GM18867 (cell line): Measurements from ENCODE around the gene PCK2.
A peak's percentile ranks its signal among the peaks of the same experiment; 100 is the strongest.
"Not testable (repeated sequence)": the region's sequence is repeated elsewhere in the genome, so short reads cannot be mapped to it uniquely, and the experiment has no call there.

Source experiments
- ATAC-seq: cut with Tn5 transposase; IDR thresholded peaks from one replicate; pipeline ENCODE4 v1.9.1; 2021; ENCODE audit warnings: mild to moderate bottlenecking, moderate library complexity; ENCODE audit not compliant: unreplicated experiment

PCK2 gene

DNA sequence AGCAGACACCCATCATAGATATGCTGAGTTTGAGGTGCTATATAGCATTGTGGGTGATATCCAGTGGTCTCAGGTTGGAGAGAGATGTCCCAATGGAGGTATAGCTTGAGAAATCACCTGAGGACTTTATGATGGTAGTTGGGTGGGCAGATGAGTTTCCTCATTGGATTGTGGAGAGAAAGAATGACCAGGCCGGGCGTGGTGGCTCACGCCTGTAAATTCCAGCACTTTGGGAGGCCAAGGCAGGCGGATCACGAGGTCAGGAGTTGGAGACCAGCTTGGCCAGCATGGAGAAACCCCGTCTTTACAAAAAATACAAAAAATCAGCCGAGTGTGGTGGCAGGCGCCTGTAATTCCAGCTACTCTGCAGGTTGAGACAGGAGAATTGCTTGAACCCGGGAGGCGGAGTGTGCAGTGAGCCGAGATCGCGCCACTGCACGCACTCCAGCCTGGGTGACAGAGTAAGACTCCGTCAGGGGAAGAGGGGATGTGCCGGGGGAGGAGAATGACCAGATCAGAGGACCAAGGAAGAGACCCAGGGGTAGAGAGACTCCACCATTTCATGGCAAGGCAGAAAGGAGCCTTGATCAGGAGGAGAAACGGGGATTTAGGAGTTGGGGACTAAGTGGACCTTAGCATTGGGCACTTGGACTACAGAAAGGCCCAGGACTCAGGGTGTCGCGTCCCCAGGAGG, 757 bp upstream of the PCK2 start:
- ATAC-seq = no peak

DNA sequence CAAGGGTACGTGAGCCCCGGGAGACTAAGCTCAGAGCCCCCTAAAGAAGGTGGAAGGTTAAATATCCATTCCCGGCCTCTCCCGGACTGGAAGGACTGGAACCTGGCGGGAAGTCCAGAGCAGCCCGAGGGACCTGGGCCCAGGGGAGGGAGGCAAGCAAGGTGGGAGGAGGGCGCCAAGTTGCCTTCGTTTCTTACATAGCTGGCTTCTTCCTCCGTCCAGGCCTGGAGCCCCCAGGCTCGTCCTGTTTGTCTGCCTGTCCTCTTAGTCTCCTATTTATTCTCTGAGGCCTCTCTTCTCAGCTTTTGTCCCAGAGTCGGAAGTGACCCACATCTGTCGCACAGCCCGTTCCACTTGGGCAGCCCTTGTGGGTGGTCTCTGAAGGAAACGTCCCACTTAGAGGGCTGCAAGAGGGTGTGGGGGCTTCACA, 745 bp downstream of the PCK2 start:
- ATAC-seq = no peak

DNA sequence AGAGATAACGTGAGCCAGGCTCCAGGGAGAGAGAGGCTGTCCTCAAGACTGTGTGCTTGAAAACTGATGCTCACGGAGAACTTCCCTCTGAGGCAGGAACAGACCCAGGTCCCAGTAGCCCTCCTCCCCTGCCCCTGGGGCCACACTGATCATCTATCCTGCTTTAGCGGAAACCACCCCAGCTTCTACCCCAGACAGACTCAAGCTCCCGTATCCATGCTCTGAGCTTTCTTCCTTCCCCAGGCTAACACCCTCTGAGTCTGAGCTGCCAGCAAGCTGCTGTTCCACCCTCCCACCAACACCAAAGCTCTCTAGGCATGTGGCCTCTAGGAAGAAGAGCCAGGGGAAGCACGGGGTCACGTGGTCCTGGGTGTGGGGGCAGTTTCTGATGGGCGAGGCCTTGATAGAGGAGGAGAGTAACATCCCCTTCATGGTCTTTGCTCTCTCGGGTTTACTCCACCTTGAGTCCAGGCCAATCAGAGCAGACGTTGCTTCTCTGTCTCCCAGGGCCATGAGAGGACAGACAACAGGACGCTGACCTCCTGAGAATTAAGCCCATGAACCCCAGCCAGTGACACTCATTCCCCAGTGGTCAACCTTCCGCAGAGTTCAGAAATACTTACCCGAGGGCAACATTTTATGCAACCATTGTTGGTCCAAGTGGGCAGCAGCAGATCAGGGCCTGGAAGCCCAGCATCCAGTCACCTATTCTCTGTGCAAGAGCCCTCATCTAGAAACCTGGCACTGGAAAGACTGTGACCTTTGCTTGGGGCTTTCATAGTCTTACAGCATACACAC, 1.4 kb downstream of the PCK2 start:
- ATAC-seq = peak; percentile 63

DNA sequence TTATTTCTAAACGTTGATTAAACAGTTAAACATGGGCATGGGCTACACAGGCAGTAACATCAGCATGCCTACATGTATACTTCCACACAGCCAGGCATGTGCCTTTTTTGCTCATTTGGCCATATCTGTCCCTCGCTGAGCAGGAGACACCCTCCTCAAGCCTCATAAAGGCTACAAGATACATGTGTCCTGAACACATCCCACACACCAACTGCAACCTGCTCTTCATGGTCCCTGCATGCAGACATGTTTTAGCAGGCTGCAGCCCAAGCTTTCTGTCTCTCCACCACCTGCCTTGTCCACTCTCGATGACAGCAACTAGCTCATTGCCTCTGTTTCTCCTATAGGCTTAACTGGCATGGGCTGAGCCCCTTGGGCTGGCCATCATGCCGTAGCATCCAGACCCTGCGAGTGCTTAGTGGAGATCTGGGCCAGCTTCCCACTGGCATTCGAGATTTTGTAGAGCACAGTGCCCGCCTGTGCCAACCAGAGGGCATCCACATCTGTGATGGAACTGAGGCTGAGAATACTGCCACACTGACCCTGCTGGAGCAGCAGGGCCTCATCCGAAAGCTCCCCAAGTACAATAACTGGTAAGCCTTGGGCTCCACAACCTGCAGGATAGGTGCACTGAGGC, 2.6 kb downstream of the PCK2 start:
- ATAC-seq = no peak

DNA sequence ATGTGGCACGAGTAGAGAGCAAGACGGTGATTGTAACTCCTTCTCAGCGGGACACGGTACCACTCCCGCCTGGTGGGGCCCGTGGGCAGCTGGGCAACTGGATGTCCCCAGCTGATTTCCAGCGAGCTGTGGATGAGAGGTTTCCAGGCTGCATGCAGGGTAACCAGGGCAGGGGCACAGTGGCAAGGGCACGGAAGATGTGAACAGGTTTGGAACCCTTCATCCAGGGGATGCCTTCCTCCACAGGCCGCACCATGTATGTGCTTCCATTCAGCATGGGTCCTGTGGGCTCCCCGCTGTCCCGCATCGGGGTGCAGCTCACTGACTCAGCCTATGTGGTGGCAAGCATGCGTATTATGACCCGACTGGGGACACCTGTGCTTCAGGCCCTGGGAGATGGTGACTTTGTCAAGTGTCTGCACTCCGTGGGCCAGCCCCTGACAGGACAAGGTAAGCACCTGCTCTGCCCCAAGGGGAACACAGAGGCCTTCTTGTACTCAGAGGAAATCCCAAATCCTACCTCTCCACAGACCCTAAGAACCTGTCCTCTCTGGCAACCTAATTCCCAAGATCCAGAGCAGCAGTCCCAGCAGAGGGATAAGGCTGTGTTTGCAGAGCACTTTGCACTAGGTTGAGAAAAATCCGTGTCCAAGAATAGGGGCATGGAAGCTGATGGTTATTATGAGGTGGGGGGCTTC, 4.3 kb downstream of the PCK2 start:
- ATAC-seq = no peak

DNA sequence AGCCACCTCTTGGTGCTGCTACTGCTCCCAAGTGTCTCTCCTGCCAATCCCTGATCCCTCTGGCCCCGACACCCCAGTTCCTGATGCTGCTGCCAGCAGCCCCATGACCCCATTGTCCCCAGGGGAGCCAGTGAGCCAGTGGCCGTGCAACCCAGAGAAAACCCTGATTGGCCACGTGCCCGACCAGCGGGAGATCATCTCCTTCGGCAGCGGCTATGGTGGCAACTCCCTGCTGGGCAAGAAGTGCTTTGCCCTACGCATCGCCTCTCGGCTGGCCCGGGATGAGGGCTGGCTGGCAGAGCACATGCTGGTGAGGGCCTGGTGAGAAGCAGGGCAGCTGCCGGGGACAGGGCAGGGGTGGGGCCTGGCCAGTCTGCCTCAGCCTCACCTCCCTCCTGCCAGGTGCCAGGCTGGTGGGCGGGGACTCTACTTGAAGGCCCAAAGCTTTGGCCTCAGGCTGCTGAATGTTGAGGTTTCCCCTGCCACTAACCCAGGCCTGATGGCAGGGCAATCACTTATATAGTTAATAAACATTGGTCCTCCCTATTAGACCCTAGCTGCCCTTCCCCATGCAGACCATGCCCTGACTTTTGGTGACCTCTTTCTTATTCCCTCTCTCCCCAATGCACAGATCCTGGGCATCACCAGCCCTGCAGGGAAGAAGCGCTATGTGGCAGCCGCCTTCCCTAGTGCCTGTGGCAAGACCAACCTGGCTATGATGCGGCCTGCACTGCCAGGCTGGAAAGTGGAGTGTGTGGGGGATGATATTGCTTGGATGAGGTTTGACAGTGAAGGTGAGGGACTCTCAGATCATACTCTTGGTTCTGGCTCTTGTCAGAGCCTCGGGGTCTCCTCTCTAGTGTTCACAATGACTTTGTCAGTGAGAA, 5.1 kb downstream of the PCK2 start:
- no peak for ATAC-seq

DNA sequence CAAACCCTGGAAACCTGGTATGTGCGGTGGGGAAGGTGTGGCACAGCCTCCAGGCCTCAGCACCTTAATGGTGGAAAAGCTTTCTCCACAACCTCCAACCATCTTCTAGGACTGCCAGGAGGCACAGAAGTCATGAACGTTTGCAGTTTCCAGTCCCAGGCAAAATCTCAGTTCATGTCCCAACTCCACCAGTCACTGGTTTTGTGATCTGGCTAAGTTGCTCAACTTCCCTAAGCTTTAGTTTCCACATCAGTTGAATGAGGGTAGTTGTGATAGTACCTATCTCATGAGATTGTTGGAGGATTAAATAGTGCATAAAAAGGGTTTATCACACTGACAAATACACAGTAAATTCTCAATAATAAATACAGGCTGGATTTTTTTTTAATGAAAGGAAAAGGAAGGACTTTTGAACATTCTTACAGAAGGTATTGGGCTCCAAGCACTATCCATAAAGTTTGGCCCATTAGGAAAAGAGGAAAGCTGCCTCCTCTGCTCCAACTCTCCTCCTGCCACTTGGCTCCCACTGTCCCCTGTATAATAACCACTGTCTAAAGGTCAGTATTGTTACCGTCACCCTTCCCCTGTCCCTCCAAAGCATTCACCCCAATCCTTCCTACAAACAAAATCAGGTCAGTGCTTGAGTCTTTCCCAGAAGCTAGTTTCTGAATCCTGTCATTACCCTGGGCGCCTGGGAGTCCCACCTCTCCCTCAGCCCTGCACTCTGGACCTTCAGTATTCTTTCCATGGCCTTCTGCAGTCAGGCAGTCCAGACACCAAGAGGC, 6.3 kb downstream of the PCK2 start:
- no peak for ATAC-seq

DNA sequence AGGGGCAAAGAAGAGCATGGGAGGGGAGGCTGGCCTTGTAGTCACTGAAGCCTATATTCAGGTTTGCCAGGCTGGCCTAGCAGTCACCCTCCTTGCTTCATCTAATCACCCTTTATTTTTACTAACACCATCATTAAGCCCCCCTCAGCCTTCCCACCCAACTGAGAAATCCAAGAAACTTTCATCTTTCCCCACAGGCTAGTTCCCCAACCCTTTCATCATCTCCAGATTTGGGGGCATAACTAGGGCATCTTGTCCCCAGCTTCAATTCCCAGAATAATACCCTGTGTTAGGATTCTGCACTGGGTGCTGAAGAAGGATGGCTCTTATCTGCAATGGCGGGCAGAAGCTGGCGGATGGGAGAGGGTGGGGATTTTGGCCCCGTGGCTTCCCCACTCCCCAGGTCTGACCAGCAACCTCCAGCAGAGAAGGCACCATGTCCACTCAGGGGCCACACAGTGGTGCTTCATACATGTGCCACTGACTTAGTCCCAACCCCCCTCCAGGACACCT, 6.9 kb downstream of the PCK2 start:
- ATAC-seq = no peak

DNA sequence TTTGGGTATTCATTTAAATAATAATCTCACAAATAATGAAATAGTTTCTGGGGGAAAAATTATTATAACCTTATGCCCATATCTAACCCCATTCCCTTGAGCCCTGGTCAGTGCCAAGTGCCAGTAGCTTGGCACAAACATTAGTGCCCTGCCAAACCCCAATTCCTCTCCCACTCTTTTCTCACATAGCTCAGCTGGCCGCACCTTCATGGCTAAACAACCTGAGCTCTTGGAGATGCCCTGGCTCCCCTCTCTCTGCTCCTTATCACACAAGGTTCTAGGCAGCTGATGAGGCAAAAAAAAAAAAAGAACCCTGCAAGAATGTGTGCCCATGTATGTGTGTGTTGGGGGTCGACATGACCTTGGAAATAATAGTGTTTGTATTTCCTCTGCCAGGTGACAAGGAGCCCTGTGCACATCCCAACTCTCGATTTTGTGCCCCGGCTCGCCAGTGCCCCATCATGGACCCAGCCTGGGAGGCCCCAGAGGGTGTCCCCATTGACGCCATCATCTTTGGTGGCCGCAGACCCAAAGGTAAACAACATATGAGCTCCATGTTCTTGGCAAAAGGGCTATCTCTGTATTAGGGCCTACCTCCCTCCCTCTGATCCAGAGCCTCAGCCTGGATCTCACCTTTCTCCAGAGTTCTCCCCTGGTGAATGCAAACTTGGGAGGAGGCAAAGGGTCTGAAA, 8.4 kb downstream of the PCK2 start:
- ATAC-seq = no peak

DNA sequence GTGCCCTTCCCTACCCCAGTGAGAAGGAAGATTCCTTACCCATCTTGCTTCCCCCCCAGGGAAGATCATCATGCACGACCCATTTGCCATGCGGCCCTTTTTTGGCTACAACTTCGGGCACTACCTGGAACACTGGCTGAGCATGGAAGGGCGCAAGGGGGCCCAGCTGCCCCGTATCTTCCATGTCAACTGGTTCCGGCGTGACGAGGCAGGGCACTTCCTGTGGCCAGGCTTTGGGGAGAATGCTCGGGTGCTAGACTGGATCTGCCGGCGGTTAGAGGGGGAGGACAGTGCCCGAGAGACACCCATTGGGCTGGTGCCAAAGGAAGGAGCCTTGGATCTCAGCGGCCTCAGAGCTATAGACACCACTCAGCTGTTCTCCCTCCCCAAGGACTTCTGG, 9.3 kb downstream of the PCK2 start:
- no peak for ATAC-seq

DNA sequence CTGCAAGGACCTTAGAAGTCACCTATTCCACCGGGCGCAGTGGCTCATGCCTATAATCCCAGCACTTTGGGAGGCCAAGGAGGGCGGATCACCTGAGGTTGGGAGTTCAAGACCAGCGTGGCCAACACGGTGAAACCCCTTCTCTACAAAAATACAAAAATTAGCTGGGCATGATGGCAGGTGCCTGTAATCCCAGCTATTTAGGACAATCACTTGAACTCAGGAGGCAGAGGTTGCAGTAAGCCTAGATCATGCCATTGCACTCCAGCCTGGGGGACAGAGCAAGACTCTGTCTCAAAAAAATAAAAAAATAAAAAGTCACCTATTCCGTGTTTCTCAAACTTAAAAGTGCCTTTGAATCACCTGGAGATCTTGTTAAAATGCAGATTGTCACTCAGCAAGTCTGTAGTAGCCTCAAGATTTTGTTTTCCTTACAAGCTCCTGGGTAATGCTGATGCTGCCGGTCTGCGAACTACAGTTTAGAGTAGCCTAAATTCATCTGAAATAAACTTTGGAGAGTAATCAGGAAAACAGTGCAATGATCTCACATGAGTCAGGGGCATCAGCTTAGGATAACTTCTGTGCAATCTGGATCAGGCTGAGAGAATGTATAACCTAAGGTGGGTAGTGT, 11.6 kb downstream of the PCK2 start:
- not testable (repeated sequence) for ATAC-seq

DNA sequence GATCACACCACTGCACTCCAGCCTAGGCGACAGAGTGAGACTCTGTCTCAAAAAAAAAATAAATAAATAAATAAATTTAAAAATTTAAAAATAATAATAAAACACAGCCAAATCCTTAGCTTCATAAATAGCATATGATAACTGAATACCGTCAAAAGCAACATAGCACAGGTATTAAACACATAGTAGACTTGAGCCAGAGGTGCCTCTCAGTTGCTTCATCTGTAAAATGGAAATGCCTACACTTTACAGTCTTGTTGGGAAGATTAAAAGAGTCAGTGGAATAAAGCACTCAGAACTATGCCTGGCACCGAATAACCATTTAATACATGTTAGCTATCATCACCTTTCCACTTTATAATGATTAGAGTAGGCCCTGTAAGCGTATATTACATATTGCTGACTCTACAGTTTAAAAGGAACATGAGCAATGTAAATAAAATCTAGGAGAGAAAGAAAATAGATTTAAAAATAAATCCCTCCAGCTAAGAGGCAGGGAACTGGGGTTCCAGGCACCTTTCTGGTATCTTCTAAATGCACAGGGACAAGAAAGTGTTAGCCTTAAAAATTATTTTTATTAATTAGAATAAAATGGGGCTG, 12.7 kb downstream of the PCK2 start:
- ATAC-seq = no peak

DNA sequence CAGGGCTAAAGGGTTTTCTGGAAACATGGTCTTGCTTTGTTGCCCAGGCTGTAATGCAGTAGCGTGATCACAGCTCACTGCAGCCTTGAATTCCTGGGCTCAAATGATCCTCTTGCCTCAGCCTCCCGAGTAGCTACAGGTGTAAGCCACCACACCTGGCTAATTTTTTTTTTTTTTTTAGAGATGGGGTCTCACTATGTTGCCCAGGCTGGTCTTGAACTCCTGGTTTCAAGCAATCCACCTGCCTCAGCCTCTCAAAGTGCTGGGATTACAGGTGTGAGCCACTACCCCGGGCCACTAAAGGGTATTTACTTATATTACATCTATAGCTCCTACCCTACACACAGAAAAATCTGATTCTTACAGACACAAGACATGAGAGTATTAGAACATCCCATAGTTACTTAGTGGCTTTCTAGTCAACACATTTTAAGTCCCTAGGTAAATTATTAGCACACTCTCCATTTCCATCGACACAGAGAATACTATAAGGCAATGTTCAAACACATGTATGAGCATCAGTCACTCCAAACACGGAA, 14.3 kb downstream of the PCK2 start:
- peak; percentile 35 for ATAC-seq

DNA sequence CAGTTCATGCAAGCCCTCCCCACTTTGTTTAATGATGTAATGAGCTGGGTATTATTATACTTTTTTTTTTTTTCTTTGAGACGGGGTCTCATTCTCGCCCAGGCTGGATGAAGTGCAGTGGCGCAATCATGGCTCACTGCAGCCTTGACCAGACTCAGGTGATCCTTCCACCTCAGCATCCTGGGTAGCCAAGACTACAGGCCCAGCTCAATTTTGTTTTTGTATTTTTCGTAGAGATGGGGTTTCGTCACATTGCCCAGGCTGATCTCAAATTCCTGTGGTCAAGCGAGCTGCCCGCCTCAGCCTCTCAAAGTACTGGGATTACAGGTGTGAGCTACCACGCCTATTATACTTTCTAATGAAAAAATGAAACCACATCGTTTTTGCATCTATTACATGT, 15.9 kb downstream of the PCK2 start:
- no peak for ATAC-seq

DNA sequence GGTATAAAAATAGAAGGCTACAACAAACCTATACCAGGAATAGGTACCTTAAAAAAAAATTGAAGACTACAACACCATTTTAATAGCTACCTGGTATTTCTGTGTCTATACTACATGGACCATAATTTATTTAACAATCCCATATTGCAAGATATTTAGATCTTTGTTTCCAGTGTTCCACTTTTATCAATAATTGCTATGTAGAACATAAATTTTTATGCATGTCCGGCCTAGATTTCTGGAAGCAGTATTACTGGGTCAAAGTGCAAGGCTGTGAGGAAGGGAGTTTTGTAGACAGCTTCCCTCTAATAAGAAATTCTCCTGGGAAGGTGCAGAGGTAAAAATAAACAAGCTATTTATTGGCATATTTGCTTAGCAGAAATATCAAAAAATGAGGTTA, 16.4 kb downstream of the PCK2 start:
- no peak for ATAC-seq

DNA sequence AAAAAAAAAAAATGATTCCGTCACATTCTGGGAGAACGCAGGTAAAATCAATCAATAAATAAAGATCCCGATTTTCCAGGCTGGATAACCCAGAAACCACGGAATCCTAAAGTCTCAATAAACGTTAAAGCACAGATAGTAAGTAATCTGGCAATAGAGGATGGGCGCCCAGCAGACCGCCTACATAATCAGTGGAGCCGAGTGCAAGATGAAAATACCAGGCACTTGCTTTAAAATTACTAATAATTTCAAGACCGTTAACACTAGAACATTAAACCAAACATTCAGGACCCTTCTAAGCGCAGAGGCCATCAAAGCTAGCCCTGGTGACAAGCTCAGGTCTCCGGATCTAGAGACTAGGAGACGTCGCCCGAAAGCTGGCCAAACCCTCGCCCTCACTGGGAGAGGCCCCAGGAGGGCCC, 19.3 kb downstream of the PCK2 start:
- no peak for ATAC-seq

DNA sequence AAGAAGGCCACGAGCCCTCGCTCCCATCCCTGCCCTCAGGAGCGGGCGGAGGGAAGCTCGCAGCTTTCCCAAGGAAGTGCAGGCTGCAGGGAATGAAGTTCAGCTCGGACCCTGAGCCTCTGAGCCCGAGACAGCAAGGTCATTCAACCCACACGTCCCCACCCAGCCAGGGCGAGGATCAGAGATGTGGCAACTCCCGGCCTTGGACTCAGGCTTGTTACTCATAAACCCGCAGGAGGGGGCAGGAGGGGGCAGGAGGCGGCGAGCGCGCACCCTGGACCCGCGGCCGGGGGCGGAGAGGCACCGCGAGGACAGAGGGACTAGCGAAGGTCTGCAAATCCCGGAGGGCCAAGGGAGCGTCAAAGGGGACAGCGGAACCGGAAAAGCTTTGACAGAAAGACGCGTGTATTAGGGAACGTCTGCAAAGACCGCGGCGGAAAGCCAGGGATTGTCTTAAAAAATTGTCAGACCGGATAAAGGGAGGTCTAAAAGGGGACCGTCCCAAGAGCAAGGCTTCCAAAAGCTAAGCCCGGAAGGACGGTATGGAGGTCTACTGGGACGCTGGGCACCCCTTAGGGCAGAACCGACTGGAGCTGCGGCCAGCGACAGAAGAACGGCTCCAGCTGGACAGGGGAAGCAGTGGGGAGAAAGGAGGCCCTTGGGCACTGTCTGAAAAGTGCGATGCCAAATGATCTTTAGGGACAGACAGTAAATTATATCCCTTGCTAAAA, 19.9 kb downstream of the PCK2 start:
- ATAC-seq = peak; percentile 28
